Activated CD4-positive, CD25-positive, alpha-beta regulatory T cell (primary cell): ENCODE measurements around the gene HOXB4.

Experiments used
- DNase-seq, 4 experiments: peaks; one replicate each; lab custom pipeline; 2025; lab: John Stamatoyannopoulos, UW

Gene HOXB4

DNA sequence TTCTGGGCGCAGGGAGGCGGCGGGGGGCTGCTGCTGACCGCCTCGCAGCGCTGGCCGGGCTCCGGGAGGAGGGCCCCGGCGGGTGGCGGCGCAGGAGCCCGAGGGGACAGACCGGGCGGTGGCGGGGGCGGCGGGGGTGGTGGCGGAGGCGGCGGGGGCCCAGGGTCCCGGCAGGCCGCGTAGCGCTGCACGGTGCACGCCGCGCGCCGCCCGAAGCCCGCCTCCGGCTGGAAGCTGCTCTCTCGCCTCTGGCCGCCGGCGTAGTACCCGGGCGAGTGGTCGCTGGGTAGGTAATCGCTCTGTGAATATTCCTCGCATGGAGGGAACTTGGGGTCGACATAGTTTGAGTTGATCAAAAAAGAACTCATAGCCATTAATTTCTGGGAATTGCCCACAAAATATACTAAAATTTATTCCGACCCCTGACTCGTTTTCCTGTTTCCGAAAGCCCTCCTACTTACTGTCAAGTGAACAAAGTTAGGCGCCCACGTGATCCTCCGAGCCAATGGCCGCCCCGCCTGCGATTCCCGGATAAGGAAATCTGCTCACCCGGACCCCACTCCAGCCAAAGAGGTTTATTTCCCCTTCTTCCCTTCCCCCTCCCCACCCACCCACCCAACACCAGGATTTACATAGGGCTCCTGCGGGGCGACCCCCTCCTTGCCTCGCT lies at the start of gene HOXB4:
TSS of gene HOXB4 (minus strand) at position 405 of the 670 bp plus-strand sequence. CDS start at position 374, 31 bp downstream.
- peak in 2 of 4 experiments; percentile 22 to 31 for DNase-seq

DNA sequence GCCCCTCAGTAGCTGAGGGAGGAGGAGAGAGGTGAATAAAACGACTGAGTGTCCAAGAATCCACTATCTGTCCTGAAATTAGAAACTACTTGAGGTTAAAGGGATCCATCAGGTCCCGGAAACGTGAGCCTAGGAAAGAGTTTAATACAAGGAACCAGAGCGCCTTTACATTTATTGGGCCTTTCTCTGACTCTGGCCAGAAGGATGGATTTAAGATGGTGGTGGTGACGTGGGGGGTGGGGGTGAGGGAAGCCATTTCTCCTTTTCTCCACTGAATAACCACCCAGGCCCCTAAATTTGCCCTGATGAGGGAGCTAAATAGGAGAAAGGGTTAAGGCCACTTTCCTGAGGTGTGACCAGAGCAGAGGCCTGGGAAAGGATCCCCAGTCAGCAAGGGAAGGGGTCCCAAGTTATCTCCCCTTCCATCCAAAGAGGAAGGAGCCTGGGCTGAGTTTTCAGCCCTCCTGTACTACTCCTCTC lies 49.0 kb upstream of the HOXB4 start:
- DNase-seq: no peak

DNA sequence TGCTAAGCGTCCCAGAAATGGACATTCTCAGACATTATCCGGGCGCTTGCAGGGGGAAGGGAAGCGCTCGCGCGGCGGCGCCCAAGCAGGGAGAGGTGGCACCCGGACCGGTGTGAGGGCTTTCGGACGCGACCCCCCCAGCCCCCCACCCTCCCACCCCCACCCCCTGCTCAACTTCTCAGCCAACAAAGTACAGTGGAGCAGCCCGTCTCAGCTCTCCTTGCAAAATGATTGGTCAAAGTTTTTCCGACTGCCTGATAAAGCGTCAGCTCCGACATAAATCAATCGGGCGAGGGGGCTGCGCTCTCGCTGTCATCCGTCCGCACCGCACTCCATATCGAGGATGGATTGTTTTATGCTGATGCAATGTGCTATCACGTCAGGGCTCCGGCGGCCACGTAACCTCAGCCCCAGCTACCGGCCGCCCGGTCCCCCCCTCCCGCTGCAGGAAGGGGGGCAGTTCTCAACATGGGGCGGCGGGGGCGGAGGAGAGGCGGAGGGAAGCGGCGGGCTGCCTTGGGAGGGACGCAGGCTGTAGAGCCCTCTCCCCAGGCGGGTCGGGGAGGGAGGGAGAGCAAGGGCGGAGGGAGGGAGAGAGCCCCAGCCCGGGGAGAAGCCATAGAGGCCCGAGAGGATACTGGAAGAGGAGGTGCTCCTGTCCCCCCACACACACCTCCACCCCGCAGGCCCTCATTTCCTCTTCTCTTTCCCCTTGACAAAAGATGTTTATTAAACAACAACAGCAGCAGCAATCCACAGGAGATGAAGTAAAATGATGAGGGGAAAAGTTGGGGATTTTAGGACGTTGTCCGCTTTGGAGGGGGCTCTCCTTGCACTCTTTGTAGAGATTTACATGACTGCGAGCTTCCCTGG lies 48.3 kb upstream of the HOXB4 start, which contains the start of gene HOXB9:
TSS of gene HOXB9 (minus strand) at position 114 of the 873 bp plus-strand sequence. CDS start at position 25, 89 bp downstream.
- peak in 1 of 4 experiments; percentile 19 for DNase-seq

DNA sequence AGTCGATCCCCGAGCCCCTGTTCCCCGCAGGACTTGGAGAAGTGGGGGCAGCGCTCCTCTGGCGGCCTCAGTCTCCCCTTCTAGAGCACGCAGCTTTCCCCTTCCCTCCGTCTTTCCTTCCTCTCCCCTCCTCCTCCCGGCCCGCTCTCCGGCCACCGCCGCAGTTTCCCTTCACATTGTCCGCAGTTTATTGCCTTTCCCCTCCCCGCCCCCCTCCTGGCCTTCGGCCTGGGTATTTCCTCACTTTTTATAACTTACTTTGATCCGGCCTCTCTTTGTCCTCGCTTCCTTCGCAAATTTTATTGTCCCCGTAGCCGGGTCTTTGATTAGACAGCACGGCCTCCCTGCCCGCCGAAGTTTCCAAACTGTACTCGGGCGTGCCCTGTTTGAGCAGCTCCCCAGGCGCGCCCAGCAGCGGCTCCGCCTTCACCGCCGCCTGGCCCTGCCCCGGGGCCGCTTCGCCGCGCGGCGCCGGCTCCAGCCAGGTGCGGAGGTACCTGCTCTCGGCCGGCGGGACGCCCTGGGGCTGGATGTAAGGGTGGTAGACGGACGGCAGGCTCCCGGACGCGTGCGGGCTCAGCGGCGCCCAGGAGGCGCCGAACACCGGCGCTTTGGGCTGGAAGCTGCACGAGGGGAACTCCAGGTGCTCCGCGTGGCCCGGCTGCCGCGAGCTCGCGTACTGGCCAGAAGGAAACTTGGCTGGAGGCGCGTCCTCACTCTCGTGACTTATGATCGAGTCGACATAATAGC lies 47.5 kb upstream of the HOXB4 start:
- no peak for DNase-seq

DNA sequence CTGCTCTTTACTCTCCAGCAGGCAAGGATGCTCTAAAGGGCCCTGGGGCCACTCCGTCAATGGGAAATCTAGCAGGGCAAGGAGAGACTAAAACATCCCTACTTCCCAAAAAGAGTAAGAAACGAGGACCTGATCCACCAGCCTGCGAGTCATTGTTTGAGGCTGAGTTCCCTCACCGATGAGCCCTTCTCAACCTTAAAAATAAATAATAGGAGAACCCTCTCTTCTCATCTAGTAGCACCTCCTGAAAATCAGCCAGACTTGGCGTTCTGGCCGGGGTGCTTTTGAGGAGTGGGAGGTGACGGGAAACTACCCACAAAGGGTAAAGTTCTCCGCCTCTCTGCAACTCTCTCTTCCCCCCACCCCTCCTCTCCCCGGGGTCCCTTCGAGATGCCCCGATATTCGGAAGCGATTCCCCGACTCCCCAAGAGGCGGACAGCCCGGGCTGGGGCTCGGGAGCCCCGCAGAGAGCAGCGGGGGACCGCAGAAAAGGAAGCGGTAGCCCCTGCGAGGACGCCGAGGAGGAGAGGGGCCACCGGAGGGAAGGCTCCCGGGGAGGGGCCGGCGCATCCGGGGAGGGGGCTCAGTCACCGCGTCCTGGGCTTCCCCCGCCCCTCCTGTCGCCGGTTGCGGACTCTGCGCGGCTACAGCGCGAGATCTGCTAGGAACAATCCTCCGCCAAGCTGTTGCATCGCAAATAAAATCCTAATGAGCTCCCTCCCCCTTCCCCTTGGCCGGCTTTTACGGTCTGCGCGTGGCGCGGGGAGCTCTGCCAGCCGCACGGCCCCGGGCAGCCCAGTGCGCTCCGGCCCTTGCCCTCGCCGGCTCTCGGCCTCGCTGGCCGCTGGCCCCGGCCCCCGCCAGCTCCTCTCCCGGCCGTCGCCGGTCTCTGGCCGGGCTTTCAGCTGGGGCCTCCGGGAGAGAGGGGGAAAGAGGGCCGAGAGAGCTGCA lies 46.7 kb upstream of the HOXB4 start:
- no peak for DNase-seq

DNA sequence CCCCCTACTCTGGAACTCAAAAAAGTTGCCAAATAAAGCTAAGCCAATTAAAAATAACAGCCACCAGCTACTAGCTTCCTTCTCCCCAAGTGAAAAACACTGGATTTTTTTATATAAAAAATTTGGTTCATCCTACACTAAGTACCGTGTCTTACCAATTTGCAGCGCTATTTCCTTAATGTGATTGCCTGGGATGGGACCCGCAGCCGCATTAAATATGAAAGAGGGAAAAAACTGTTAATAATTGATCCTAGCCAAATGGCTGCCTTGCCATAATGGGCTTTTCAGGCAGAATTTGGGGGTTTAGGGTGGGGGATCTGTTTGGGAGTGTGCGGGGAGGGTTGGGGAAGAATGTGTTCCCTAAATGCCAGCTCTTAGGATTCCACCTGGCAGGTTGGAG lies 46.0 kb upstream of the HOXB4 start:
- no peak for DNase-seq

DNA sequence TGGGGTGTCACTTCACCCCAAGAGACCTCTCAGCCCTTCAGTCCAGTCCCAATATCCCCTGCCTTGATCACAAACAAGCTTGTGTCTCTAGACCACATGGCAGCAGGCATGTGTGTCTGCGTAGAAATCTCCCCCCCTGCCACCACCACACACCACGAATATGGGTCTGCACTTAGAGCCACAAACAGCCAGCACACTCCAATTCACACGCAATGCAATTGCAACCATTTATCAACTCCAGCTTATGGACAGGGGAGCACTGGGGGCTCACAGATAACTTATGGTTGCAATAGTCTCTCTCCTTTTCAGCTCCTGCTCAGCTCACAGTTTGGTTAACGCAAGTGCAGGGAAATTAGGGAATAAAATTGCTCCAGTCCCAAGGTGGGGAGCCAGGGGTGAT lies 45.4 kb upstream of the HOXB4 start:
- DNase-seq: no peak

DNA sequence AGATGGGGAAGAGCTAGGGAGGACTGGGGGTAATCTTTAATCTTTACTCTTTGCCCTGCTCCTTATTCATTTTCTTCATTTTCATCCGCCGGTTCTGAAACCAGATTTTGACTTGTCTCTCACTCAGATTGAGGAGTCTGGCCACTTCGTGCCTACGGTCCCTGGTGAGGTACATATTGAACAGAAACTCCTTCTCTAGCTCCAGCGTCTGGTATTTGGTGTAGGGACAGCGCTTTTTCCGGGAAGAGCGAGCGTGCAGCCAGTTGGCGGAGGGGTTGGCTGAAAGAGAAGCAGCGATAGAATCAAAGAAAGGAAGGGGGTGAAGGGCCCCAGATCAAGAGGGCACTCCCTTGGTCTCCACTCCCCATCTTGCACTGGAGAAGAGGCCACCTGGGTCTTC lies 44.7 kb upstream of the HOXB4 start:
- no peak for DNase-seq

DNA sequence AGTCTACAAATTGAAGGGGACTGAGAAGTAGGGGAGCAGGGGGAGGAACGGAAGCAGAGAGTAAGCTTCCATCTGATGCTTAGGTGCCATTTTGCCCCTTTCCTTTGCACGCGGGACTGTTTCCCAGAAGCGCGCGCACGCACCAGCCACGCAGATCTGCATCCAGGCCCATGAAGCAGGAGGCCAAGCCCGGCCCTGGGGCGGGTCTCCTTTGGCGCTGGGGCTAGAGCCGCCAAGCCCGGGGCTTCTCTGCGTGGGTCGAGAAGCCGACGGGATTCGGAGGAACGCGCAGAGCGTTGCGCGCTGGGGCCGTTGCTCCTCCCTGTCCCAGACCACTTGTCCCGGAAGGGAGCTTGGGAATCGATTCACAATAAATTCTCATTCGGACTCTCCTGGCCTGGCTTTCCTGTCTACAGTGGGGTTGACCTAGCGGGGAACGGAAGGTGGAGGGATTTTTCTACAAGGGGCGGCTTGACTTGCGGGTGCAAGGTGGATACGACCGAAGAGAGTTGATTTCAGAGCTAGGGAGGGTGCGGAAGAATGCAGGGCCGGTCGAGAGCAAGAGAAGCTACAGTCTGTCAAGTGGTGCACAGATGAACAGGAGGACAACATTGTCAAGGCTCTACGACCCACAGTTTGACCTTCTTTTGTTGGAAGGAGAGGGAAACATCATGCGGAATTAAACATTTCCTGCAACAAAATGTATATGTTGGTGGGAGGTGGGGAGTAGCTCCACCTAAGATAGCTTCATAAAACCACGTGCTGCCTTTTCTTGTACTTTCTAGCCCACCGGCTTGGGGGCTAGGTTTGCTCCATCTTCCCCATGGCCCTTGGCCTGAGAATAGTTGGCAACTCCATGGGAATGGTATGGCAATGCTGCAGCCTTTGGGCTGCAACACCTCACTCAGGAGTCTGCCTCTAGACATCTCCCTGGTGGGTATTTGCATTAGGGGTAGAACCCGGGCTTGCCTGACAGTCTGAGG lies 43.6 kb upstream of the HOXB4 start:
- no peak for DNase-seq

DNA sequence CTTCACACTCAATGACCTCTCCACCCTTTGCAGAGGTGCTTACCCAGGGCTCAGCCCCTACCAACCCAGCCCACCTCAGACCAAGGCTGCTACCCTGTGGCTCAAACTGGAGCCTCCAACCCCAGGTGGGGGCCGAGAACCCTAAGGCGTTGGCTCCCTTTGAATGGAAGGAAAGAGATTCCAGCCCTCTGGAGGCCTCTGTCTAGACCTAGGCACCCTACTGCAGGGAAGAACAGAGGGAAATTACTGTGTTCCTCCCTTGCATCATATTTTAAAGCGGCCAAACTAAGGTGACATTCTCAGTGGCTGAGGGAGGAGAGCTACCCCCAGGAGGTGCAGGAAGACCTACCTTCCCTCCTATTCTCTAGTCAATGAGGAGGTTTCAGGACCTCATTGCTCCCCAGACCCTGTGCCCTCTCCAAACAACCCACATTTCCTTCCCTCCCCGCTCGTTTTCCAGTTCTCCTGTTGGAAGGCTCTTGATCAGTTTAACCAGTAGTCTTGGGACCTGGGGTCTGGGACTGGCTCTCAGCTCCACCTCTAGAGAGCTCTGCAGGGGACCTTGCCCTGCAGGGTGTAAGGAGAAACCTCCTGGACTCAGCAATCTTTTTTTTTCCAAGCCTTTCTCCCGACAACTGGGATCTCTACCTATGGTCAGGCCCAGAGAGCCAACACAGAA lies 42.5 kb upstream of the HOXB4 start:
- no peak for DNase-seq

DNA sequence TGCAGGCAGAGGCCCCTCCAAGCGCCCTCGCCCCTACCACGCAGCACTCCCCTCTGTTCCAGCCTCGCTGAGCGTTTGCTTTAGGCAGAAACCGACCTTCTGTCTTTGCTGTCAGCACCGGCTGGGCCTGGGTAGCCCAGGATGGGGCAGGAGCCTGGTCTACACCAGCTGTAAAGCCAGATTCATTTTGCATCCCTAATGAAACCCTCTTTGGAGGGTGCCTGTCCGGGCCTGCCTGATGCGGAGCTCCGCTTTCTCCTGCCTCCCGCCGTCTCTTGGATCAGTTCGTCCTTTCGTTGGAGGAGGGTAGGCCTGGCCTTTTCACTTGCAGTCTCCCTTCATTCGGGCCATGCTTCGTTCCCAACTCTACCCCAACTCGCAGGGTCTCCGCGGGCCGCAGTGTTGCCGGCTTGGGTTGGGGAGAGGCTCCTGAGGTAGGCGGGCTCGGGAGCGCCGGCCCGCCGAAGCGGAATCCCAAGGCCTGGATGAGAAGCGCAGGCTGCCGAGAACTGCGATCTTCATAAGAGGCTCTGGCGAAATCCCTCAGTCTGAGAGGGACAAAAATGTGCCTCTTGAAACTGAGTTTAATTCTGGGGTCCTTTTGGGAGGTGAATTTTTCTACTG lies 41.8 kb upstream of the HOXB4 start:
- DNase-seq: no peak

DNA sequence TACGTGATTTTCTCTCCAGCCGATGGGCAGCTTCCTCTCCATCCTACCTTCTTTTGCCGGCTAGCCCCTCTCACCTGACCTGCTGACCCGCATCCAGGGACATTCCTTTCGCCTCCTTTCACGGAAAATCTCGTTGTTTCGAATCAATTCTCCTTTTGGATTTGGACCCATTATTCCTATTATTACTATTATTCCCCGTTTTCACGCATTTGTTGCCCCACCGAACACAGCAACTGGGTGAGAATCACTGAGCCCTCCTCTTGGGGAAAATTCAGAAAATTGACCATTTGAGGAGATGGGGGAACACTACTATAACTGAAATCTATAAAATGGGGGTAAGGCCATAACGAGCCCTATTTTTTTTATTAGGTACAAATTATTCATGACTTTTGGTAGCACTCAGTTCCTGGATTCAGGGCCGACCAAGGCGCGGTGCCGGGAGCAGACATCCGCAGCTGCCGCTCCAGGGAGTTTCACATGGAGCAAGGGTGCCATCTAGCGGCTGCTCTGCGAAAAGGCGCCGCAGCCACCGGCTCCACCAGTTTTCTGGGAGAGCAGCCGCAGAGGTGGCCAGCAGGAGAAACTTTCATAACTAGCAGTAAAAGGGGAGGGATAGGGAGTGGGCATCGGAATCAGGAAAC lies 40.2 kb upstream of the HOXB4 start:
- peak; percentile 57 to 82 (median 62) for DNase-seq

DNA sequence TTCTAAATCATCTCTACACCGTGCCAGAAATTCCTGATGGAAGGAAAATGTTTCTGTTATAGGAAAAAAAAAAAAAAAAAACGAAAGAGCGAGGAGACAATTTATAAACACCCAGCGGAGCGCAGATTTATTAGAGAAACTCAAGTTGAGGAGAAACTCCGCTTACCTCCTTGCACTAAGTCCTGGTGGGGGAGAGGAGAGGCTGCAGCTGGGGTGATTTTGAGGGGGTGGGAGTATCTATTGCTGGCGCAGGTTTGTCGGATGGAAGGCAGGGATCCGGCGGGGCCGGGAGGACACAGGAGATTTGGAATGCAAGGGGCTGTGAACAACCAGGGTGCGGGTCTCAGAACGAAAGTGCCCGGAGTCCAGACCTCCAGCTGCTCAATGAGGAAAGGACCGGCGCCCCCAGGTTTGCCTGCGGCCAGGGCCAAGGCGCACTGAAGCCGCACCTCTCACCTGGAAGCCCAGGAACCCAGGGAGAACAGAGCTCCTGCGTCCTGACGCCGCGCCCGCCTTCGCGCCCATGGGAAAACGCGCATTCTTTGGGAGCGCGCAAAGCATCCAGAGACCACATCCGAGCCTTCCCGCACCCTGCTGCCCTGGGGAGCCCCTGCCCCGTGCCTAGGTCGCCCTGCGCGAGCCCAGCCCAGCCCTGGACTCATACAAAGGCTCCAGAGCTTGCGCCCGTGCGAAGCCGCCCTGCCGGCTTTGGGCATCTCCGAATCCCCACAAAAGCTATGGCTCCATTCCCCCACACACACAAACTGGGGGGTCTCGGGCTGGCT lies 39.5 kb upstream of the HOXB4 start:
- DNase-seq: no peak

DNA sequence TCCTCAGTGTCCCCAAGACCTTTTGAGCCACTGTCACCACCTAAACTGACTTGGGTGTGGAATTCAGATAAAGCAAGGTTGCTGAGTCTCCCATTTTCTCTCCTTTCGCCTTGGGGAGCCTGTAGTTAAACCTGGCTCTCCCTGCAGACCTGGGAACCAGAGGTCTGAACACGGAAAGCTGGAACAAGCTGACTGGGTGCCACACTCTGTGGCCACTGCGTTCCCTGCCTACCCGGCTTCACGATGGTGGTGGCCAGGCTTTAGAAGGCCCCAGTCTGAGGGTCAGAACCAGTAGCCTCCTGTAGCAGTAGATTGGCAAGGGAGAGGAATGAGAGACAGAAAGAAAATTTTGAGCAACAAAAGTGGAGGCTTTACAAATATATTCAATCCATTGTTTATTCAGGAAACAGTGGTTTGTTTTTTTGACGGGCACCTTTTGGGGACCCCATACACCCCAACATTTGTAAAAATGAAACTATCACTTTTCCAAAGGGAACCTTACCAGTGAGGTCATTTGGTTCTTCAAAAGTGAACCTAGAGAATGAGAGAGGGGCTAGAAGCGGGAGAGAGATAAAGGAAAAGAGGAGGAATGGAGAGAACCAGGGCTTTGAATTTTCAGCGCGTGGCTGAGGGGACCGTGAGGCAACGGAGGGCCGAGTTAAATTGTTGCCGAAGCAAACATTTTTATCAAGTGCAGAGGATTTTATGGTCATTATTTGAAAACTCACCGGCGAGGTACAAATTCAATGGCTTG lies 38.7 kb upstream of the HOXB4 start:
- no peak for DNase-seq

DNA sequence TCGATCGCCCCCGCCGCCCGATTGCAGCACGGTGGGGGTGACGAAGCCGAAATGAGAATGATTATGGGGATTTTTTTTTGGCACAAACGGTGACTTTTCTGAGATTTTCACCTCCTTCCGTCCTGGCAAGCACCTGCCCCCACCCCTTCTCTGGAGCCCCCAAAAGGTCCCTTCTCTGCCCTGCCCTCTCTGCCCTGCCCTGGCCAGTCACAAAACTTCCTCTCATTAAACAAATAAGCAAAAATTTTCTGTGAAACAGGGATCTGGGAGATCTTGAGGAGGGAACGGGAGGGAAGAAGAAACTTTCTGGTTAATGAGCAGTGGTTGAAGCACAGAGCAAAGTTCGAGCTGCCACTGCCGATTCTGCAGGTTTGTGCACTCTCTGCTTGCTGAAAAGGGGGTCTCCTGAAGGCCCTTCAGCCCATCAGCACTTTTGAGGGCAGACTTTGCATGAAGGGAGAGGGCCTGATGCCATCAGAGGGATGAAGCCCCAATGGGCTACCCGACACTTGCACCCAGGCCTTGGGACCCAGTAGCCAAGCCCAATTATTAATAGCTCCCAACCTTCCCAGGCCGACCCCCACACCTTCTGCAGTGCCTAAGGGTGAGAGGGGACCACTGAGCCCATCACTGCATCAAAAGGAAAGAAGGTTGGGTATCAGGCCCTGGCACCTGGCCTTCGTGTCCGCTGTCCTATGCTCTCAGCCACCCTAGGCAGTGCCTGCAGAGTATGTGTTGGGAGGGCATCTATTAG lies 38.0 kb upstream of the HOXB4 start:
- no peak for DNase-seq
